OCI-LY1 (cell line): ENCODE results near the gene TCAF2.
"Not testable (repeated sequence)": the region's sequence is repeated elsewhere in the genome, so short reads cannot be mapped to it uniquely, and the experiment has no call there.

Experiments used
- H2AFZ ChIP-seq: fragments of 200-600 bp; sonication (generic), shearing (Covaris generic); 2 replicates; pipeline ENCODE4 v1.6.0; 2014; ENCODE audit warnings: antibody characterized with exemption, mild to moderate bottlenecking, low read length
- H3F3A ChIP-seq: fragments of 200-600 bp; sonication (generic), shearing (Covaris generic); 2 replicates; pipeline ENCODE4 v1.6.0; 2014; ENCODE audit warnings: mild to moderate bottlenecking, antibody characterized with exemption, low read length, moderate library complexity; ENCODE audit not compliant: insufficient read depth
- H3K27ac ChIP-seq: fragments of 200-600 bp; sonication (generic); 2 replicates; pipeline ENCODE4 v1.5.1; 2014; ENCODE audit warnings: low read length, mixed run types, mild to moderate bottlenecking, low read depth; ENCODE audit not compliant: poor library complexity, severe bottlenecking
- H3K27me3 ChIP-seq: fragments of 200-600 bp; sonication (generic); 2 replicates; pipeline ENCODE4 v1.6.0; 2014; ENCODE audit warnings: antibody characterized with exemption, mild to moderate bottlenecking, low read length, moderate library complexity; ENCODE audit not compliant: insufficient read depth
- H3K36me3 ChIP-seq: fragments of 200-600 bp; sonication (generic); 2 replicates; pipeline ENCODE4 v1.6.1; 2014; ENCODE audit warnings: mild to moderate bottlenecking, antibody characterized with exemption, low read length, moderate library complexity, mixed read lengths; ENCODE audit not compliant: insufficient read depth
- H3K4me1 ChIP-seq: fragments of 200-600 bp; sonication (generic); 2 replicates; pipeline ENCODE4 v1.5.1; 2014; ENCODE audit warnings: mild to moderate bottlenecking, low read length, moderate library complexity; ENCODE audit not compliant: insufficient read depth, severe bottlenecking
- H3K4me2 ChIP-seq: fragments of 200-600 bp; sonication (generic), shearing (Covaris generic); 2 replicates; pipeline ENCODE4 v1.6.1; 2014; ENCODE audit warnings: low read length
- H3K4me3 ChIP-seq: fragments of 200-600 bp; sonication (generic); 2 replicates; pipeline ENCODE4 v1.5.1; 2014; ENCODE audit warnings: low read length, low read depth, mild to moderate bottlenecking, mixed read lengths; ENCODE audit not compliant: poor library complexity, severe bottlenecking
- H3K79me2 ChIP-seq: fragments of 200-600 bp; shearing (Covaris generic); 2 replicates; pipeline ENCODE4 v1.6.1; 2016; ENCODE audit warnings: mixed run types, low read length, mixed read lengths; ENCODE audit not compliant: insufficient read depth
- H3K9ac ChIP-seq: fragments of 200-600 bp; sonication (generic), shearing (Covaris generic); 2 replicates; pipeline ENCODE4 v1.6.1; 2014; ENCODE audit warnings: mild to moderate bottlenecking, low read length, mixed read lengths
- H3K9me2 ChIP-seq: fragments of 200-600 bp; sonication (generic), shearing (Covaris generic); 2 replicates; pipeline ENCODE4 v1.6.1; 2014; ENCODE audit warnings: low read depth, mild to moderate bottlenecking, low read length, mixed read lengths
- H3K9me3 ChIP-seq: fragments of 200-600 bp; shearing (Covaris generic); 2 replicates; pipeline ENCODE4 v1.6.1; 2014; ENCODE audit warnings: low read length, mixed read lengths
- H4K20me1 ChIP-seq: fragments of 200-600 bp; sonication (generic), shearing (Covaris generic); 2 replicates; pipeline ENCODE4 v1.6.0; 2016; ENCODE audit warnings: mild to moderate bottlenecking, low read length; ENCODE audit not compliant: insufficient read depth

The TCAF2 gene

GRCh38 chr7:143617204-143617603 lies 3.6 kb upstream of the TCAF2 start:
- H2AFZ ChIP-seq, H3K79me2 ChIP-seq, H3K27ac ChIP-seq, H3K9me3 ChIP-seq, H3K4me1 ChIP-seq, H3K4me2 ChIP-seq, H3K4me3 ChIP-seq, H3K36me3 ChIP-seq, H3F3A ChIP-seq, H3K9ac ChIP-seq, H4K20me1 ChIP-seq, H3K27me3 ChIP-seq, H3K9me2 ChIP-seq: not testable (repeated sequence)

- not testable (repeated sequence) for H3K27me3 ChIP-seq, H4K20me1 ChIP-seq, H3K9me3 ChIP-seq, H3K9me2 ChIP-seq, H3K4me3 ChIP-seq, H3K36me3 ChIP-seq, H2AFZ ChIP-seq, H3K27ac ChIP-seq, H3K9ac ChIP-seq, H3F3A ChIP-seq, H3K4me1 ChIP-seq, H3K4me2 ChIP-seq, H3K79me2 ChIP-seq
Measured at GRCh38 chr7:143620058-143620457, 716 bp upstream of the TCAF2 start.

- H2AFZ ChIP-seq = not testable (repeated sequence)
Measured at GRCh38 chr7:143621175-143621574, 401 bp downstream of the TCAF2 start.

GRCh38 chr7:143622130-143622529 lies 1.4 kb downstream of the TCAF2 start:
- not testable (repeated sequence) for H3K9me2 ChIP-seq, H3K27me3 ChIP-seq, H3K4me2 ChIP-seq, H3F3A ChIP-seq, H2AFZ ChIP-seq, H3K9me3 ChIP-seq, H3K27ac ChIP-seq, H3K36me3 ChIP-seq, H3K4me1 ChIP-seq, H3K9ac ChIP-seq, H4K20me1 ChIP-seq, H3K4me3 ChIP-seq, H3K79me2 ChIP-seq

More at GRCh38 chr7:143621175-143621574, 401 bp downstream of the TCAF2 start:
- H3K4me2 ChIP-seq, H3K4me3 ChIP-seq, H3K79me2 ChIP-seq, H3K4me1 ChIP-seq, H3F3A ChIP-seq, H3K9me3 ChIP-seq, H4K20me1 ChIP-seq, H3K27ac ChIP-seq, H3K27me3 ChIP-seq, H3K9me2 ChIP-seq, H3K36me3 ChIP-seq, H3K9ac ChIP-seq: not testable (repeated sequence)

- H3K9me3 ChIP-seq, H3K4me1 ChIP-seq, H3K36me3 ChIP-seq: not testable (repeated sequence)
Measured at GRCh38 chr7:143630653-143631052, 9.9 kb downstream of the TCAF2 start.

GRCh38 chr7:143632506-143632905 lies 11.7 kb downstream of the TCAF2 start:
- H3K4me2 ChIP-seq, H3K9ac ChIP-seq, H3K9me2 ChIP-seq, H3K27me3 ChIP-seq, H4K20me1 ChIP-seq, H3K4me3 ChIP-seq, H3F3A ChIP-seq, H3K27ac ChIP-seq, H3K36me3 ChIP-seq, H3K4me1 ChIP-seq, H2AFZ ChIP-seq, H3K9me3 ChIP-seq, H3K79me2 ChIP-seq: not testable (repeated sequence)

More at GRCh38 chr7:143630653-143631052, 9.9 kb downstream of the TCAF2 start:
- H3K79me2 ChIP-seq, H3K9ac ChIP-seq, H3K4me2 ChIP-seq, H3K27me3 ChIP-seq, H4K20me1 ChIP-seq, H3K27ac ChIP-seq, H3F3A ChIP-seq, H2AFZ ChIP-seq, H3K9me2 ChIP-seq, H3K4me3 ChIP-seq: not testable (repeated sequence)

GRCh38 chr7:143633013-143633618 lies 12.3 kb downstream of the TCAF2 start:
- H3K9ac ChIP-seq, H3K9me2 ChIP-seq, H3F3A ChIP-seq, H3K79me2 ChIP-seq, H3K27me3 ChIP-seq, H2AFZ ChIP-seq, H3K27ac ChIP-seq, H4K20me1 ChIP-seq, H3K36me3 ChIP-seq, H3K4me2 ChIP-seq, H3K4me1 ChIP-seq, H3K9me3 ChIP-seq, H3K4me3 ChIP-seq: not testable (repeated sequence)
